HEK293 (cell line): ENCODE results near the gene NAT14.

Source experiments
- CTCF ChIA-PET: fragments of 350-600 bp; formaldehyde crosslinking; extraction: SDS; loops from one replicate; lab custom pipeline; 2021; ENCODE audit warnings: antibody characterized with exemption; lab: Yijun Ruan, JAX
- POLR2A ChIA-PET: fragments of 300-600 bp; formaldehyde crosslinking; extraction: SDS; loops from one replicate; lab custom pipeline; 2020; ENCODE audit warnings: antibody characterized with exemption, inconsistent platforms; lab: Yijun Ruan, JAX
- H3K27ac ChIP-seq: fragments of 200-500 bp; sonication (Bioruptor generic); 2 replicates; pipeline ENCODE4 v1.5.1; 2014; ENCODE audit warnings: low read depth, low read length, control low read depth, inconsistent platforms; ENCODE audit errors: extremely low read depth
- H3K36me3 ChIP-seq, 2 experiments: fragments of 200-500 bp in 1 of 2; sonication (Bioruptor generic) in 1 of 2; 1 replicate in 1 of 2; 2 replicates in 1 of 2; pipeline ENCODE4 v1.5.1; 2014 to 2017; ENCODE audit warnings: inconsistent platforms in 2 of 2, low read length in 2 of 2; ENCODE audit not compliant: control insufficient read depth in 2 of 2, insufficient read depth in 1 of 2
- H3K4me1 ChIP-seq: fragments of 200-500 bp; sonication (Bioruptor generic); 2 replicates; pipeline ENCODE4 v1.5.1; 2014; ENCODE audit warnings: mild to moderate bottlenecking, low read length, inconsistent platforms; ENCODE audit not compliant: control insufficient read depth, insufficient read depth
- H3K4me3 ChIP-seq: 2 replicates; pipeline ENCODE4 v1.5.1; 2011; ENCODE audit warnings: low read depth, mild to moderate bottlenecking, control low read depth, low read length, moderate library complexity
- H3K9me3 ChIP-seq: fragments of 200-500 bp; sonication (Bioruptor generic); 2 replicates; pipeline ENCODE4 v1.5.1; 2014; ENCODE audit warnings: low read depth, low read length, inconsistent platforms; ENCODE audit not compliant: control insufficient read depth, insufficient read depth
- HOXD13 ChIP-seq: sonication (generic); formaldehyde crosslinking; IDR thresholded peaks from 2 replicates; pipeline ENCODE4 v1.8.0; 2022; ENCODE audit warnings: missing genetic modification reagents, borderline replicate concordance
- MYNN ChIP-seq: fragments of 450-650 bp; formaldehyde crosslinking; IDR thresholded peaks from 2 replicates; pipeline ENCODE4 v1.5.1; 2016; ENCODE audit warnings: missing biosample characterization, missing genetic modification characterization, borderline replicate concordance
- OVOL3 ChIP-seq: fragments of 450-650 bp; formaldehyde crosslinking; IDR thresholded peaks from 2 replicates; pipeline ENCODE4 v1.5.1; 2016; ENCODE audit warnings: missing biosample characterization, missing genetic modification characterization
- PRDM1 ChIP-seq: fragments of 450-650 bp; formaldehyde crosslinking; IDR thresholded peaks from 2 replicates; pipeline ENCODE4; 2016; ENCODE audit warnings: missing biosample characterization, missing genetic modification characterization
- SALL2 ChIP-seq: fragments of 450-650 bp; formaldehyde crosslinking; IDR thresholded peaks from 2 replicates; pipeline ENCODE4 v1.5.0; 2017; ENCODE audit warnings: missing biosample characterization, mild to moderate bottlenecking, missing genetic modification characterization, borderline replicate concordance
- TCF7L2 ChIP-seq: IDR thresholded peaks from 2 replicates; pipeline ENCODE4 v1.6.1; 2011; ENCODE audit warnings: low read depth, mild to moderate bottlenecking, inconsistent platforms, low read length, moderate library complexity, borderline replicate concordance
- ZBTB1 ChIP-seq: fragments of 450-650 bp; formaldehyde crosslinking; IDR thresholded peaks from 2 replicates; pipeline ENCODE4 v1.5.1; 2016; ENCODE audit warnings: missing biosample characterization, missing genetic modification characterization
- ZEB2 ChIP-seq: fragments of 450-650 bp; formaldehyde crosslinking; IDR thresholded peaks from 2 replicates; pipeline ENCODE4 v1.5.1; 2016; ENCODE audit warnings: missing biosample characterization, missing genetic modification characterization
- ZFHX2 ChIP-seq: fragments of 450-650 bp; formaldehyde crosslinking; conservative IDR thresholded peaks from 2 replicates; pipeline ENCODE4 v1.5.1; 2016; ENCODE audit warnings: missing biosample characterization, missing genetic modification characterization
- ZFP69B ChIP-seq: fragments of 450-650 bp; formaldehyde crosslinking; IDR thresholded peaks from 2 replicates; pipeline ENCODE4 v1.5.1; 2016; ENCODE audit warnings: missing biosample characterization, missing genetic modification characterization
- ZIC2 ChIP-seq: fragments of 450-650 bp; formaldehyde crosslinking; IDR thresholded peaks from 2 replicates; pipeline ENCODE4 v1.5.1; 2016; ENCODE audit warnings: missing biosample characterization, missing genetic modification characterization
- ZNF16 ChIP-seq: fragments of 450-650 bp; formaldehyde crosslinking; IDR thresholded peaks from 2 replicates; pipeline ENCODE4 v1.5.1; 2016; ENCODE audit warnings: low read depth, missing biosample characterization, missing genetic modification characterization
- ZNF2 ChIP-seq: fragments of 450-650 bp; formaldehyde crosslinking; IDR thresholded peaks from 2 replicates; pipeline ENCODE4 v1.5.1; 2016; ENCODE audit warnings: missing biosample characterization, missing genetic modification characterization
- ZNF311 ChIP-seq: fragments of 450-650 bp; formaldehyde crosslinking; IDR thresholded peaks from 2 replicates; pipeline ENCODE4 v1.5.1; 2017; ENCODE audit warnings: missing biosample characterization, missing genetic modification characterization, borderline replicate concordance
- ZNF37A ChIP-seq: fragments of 450-650 bp; IDR thresholded peaks from 2 replicates; pipeline ENCODE4 v1.5.1; 2018; ENCODE audit warnings: missing biosample characterization, missing genetic modification characterization
- ZNF555 ChIP-seq: fragments of 450-650 bp; formaldehyde crosslinking; conservative IDR thresholded peaks from 2 replicates; pipeline ENCODE4 v1.5.1; 2017; ENCODE audit warnings: missing biosample characterization, mild to moderate bottlenecking, missing genetic modification characterization, inconsistent platforms
- ZNF664 ChIP-seq: fragments of 450-650 bp; formaldehyde crosslinking; IDR thresholded peaks from 2 replicates; pipeline ENCODE4 v1.5.1; 2016; ENCODE audit warnings: missing biosample characterization, missing genetic modification characterization
- ZNF747 ChIP-seq: fragments of 450-650 bp; formaldehyde crosslinking; IDR thresholded peaks from 2 replicates; pipeline ENCODE4 v1.5.1; 2016; ENCODE audit warnings: missing biosample characterization, missing genetic modification characterization
- ZNF777 ChIP-seq: fragments of 450-650 bp; formaldehyde crosslinking; IDR thresholded peaks from 2 replicates; pipeline ENCODE4 v1.5.1; 2017; ENCODE audit warnings: missing biosample characterization, missing genetic modification characterization, borderline replicate concordance
- ZNF792 ChIP-seq: fragments of 450-650 bp; formaldehyde crosslinking; IDR thresholded peaks from 2 replicates; pipeline ENCODE4 v1.5.1; 2016; ENCODE audit warnings: missing biosample characterization, missing genetic modification characterization
- ZNF830 ChIP-seq: fragments of 450-650 bp; IDR thresholded peaks from 2 replicates; pipeline ENCODE4 v1.5.0; 2018; ENCODE audit warnings: missing biosample characterization, missing genetic modification characterization, low read depth, mild to moderate bottlenecking, moderate library complexity
- ZSCAN30 ChIP-seq: fragments of 450-650 bp; IDR thresholded peaks from 2 replicates; pipeline ENCODE4 v1.5.1; 2018; ENCODE audit warnings: missing biosample characterization, mild to moderate bottlenecking, missing genetic modification characterization, moderate library complexity
- TF ChIP-seq, protein P1 (sequence below): fragments of 450-650 bp; formaldehyde crosslinking; IDR thresholded peaks from 2 replicates; pipeline ENCODE4 v1.5.1; 2017; ENCODE audit warnings: missing biosample characterization, missing genetic modification characterization
- TF ChIP-seq, protein P2 (sequence below): fragments of 450-650 bp; formaldehyde crosslinking; IDR thresholded peaks from 2 replicates; pipeline ENCODE4 v1.5.1; 2016; ENCODE audit warnings: missing biosample characterization, missing genetic modification characterization
- TF ChIP-seq, protein P3 (sequence below): fragments of 450-650 bp; formaldehyde crosslinking; IDR thresholded peaks from 2 replicates; pipeline ENCODE4 v1.5.1; 2016; ENCODE audit warnings: missing biosample characterization, missing genetic modification characterization
- TF ChIP-seq, protein P4 (sequence below): fragments of 450-650 bp; formaldehyde crosslinking; IDR thresholded peaks from 2 replicates; pipeline ENCODE4 v1.5.1; 2016; ENCODE audit warnings: missing biosample characterization, missing genetic modification characterization
- TF ChIP-seq, protein P5 (sequence below): sonication (generic); formaldehyde crosslinking; IDR thresholded peaks from 2 replicates; pipeline ENCODE4 v1.8.1; 2022; ENCODE audit warnings: mild to moderate bottlenecking, moderate library complexity, missing genetic modification reagents
- TF ChIP-seq, protein P6 (sequence below): fragments of 450-650 bp; formaldehyde crosslinking; IDR thresholded peaks from 2 replicates; pipeline ENCODE4 v1.5.1; 2017; ENCODE audit warnings: missing biosample characterization, missing genetic modification characterization

Gene NAT14

DNA sequence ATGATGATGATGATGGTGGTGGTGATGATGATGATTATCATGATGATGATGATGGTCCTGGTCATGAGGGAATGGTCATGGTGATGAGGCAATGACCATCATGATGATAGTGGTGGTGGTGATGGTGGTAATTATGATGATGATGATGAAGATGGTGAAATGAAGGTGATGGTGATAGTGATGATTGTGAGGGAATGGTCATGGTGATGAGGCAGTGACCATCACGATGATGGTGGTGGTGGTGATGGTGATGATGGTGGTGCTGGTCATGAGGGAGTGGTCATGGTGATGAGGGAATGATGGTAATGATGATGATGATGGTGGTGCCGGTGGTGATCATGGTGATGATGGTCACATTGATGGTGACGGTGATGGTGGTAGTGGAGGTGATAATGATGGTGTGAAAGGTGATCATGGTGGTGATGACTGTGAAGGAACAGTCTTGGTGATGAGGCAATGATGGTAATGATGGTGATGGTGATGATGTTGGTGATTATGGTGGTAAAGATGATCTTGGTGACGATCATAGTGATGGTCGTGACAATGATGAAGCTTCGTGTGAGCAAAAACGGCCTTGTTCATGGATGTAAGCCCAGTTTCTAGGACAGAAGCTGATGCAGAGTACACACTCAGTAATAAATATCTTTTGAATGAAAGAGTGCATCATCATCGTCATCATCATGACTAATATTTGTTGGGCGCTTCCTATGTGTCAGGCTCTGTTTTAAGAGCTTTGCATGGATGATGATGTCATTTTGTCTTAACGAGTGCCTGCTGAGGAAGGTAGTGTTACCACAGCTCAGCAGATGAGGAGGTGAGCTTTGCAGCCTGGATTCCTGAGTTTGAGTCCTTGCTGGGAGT, 34.7 kb downstream of the NAT14 start:
- Histone ChIP-seq H3K9me3 (no peaks in the 10 kb centered on the region), H3K4me1 (no peaks in the 10 kb centered on the region), H3K4me3 (no peak overlapping the region), H3K27ac (no peak overlapping the region), H3K36me3 (no peaks in the 10 kb centered on the region)
- ChIA-PET CTCF (interaction anchor here (0.6 to 1.3 kb wide), 6 partner anchors 16 to 113 kb away, joined by 3 to 17 read pairs (median 4); partner anchors contain the start of genes SBK2, ZNF784 and ZNF865), POLR2A (interaction anchor here (0.5 kb wide), 2 partner anchors 13 to 80 kb away, joined by 3 to 4 read pairs; partner anchors contain the start of gene FIZ1)
- peak; percentile 86; the same call in 1 of the 2 replicates for TF ChIP-seq ZNF792 (tag by site-specific recombination)
- TF ChIP-seq ZNF311 (tag by site-specific recombination): 0 out of 2 replicates have a peak, but pooled peaks have one; percentile 86
- TF ChIP-seq ZFHX2 (tag by site-specific recombination): no peak
- TF ChIP-seq, protein P1, sequence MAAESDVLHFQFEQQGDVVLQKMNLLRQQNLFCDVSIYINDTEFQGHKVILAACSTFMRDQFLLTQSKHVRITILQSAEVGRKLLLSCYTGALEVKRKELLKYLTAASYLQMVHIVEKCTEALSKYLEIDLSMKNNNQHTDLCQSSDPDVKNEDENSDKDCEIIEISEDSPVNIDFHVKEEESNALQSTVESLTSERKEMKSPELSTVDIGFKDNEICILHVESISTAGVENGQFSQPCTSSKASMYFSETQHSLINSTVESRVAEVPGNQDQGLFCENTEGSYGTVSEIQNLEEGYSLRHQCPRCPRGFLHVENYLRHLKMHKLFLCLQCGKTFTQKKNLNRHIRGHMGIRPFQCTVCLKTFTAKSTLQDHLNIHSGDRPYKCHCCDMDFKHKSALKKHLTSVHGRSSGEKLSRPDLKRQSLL (tag by site-specific recombination): no peak
- no peak for TF ChIP-seq ZNF37A (tag by site-specific recombination)
- TF ChIP-seq ZFP69B (tag by site-specific recombination): peak; percentile 51
- TF ChIP-seq ZNF555: no peak
- no peak for TF ChIP-seq MYNN (tag by site-specific recombination)
- TF ChIP-seq ZNF664 (tag by site-specific recombination): peak; percentile 6
- TF ChIP-seq, protein P2, sequence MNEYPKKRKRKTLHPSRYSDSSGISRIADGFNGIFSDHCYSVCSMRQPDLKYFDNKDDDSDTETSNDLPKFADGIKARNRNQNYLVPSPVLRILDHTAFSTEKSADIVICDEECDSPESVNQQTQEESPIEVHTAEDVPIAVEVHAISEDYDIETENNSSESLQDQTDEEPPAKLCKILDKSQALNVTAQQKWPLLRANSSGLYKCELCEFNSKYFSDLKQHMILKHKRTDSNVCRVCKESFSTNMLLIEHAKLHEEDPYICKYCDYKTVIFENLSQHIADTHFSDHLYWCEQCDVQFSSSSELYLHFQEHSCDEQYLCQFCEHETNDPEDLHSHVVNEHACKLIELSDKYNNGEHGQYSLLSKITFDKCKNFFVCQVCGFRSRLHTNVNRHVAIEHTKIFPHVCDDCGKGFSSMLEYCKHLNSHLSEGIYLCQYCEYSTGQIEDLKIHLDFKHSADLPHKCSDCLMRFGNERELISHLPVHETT (tag by site-specific recombination): peak; percentile 79; the same call in 1 of the 2 replicates
- TF ChIP-seq, protein P3, sequence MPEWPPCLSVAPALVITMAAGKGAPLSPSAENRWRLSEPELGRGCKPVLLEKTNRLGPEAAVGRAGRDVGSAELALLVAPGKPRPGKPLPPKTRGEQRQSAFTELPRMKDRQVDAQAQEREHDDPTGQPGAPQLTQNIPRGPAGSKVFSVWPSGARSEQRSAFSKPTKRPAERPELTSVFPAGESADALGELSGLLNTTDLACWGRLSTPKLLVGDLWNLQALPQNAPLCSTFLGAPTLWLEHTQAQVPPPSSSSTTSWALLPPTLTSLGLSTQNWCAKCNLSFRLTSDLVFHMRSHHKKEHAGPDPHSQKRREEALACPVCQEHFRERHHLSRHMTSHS (tag by site-specific recombination): no peak
- peak; percentile 35 for TF ChIP-seq ZNF777 (tag by site-specific recombination)
- peak; percentile 41 for TF ChIP-seq PRDM1 (tag by site-specific recombination)
- no peak for TF ChIP-seq ZNF16 (tag by site-specific recombination)
- peak; percentile 89 for TF ChIP-seq SALL2 (tag by site-specific recombination)
- no peak for TF ChIP-seq ZSCAN30 (tag by site-specific recombination)
- no peak for TF ChIP-seq ZNF830 (tag by site-specific recombination)
- TF ChIP-seq, protein P4, sequence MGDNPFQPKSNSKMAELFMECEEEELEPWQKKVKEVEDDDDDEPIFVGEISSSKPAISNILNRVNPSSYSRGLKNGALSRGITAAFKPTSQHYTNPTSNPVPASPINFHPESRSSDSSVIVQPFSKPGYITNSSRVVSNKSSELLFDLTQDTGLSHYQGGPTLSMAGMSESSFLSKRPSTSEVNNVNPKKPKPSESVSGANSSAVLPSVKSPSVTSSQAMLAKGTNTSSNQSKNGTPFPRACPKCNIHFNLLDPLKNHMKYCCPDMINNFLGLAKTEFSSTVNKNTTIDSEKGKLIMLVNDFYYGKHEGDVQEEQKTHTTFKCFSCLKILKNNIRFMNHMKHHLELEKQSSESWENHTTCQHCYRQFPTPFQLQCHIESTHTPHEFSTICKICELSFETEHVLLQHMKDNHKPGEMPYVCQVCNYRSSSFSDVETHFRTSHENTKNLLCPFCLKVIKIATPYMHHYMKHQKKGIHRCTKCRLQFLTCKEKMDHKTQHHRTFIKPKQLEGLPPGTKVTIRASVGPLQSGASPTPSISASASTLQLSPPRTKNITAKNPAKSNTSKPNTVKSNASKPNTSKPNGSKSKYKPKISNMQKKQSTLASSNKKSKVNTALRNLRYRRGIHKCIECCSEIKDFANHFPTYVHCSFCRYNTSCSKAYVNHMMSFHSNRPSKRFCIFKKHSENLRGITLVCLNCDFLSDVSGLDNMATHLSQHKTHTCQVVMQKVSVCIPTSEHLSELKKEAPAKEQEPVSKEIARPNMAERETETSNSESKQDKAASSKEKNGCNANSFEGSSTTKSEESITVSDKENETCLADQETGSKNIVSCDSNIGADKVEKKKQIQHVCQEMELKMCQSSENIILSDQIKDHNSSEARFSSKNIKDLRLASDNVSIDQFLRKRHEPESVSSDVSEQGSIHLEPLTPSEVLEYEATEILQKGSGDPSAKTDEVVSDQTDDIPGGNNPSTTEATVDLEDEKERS (tag by site-specific recombination): peak; percentile 76; the same call in 1 of the 2 replicates
- no peak for TF ChIP-seq OVOL3 (tag by site-specific recombination)
- TF ChIP-seq TCF7L2: no peak
- TF ChIP-seq ZNF2: no peak
- TF ChIP-seq ZBTB1 (tag by site-specific recombination): no peak; the same call in 1 of the 2 replicates
- TF ChIP-seq, protein P5, sequence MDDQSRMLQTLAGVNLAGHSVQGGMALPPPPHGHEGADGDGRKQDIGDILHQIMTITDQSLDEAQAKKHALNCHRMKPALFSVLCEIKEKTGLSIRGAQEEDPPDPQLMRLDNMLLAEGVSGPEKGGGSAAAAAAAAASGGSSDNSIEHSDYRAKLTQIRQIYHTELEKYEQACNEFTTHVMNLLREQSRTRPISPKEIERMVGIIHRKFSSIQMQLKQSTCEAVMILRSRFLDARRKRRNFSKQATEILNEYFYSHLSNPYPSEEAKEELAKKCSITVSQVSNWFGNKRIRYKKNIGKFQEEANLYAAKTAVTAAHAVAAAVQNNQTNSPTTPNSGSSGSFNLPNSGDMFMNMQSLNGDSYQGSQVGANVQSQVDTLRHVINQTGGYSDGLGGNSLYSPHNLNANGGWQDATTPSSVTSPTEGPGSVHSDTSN (CRISPR knock-in tag): no peak
- peak; percentile 37; the same call in 1 of the 2 replicates for TF ChIP-seq HOXD13 (CRISPR knock-in tag)
- peak; percentile 73 for TF ChIP-seq ZEB2 (tag by site-specific recombination)
- TF ChIP-seq ZNF747 (tag by site-specific recombination): peak; percentile 81; the same call in 1 of the 2 replicates
- TF ChIP-seq, protein P6, sequence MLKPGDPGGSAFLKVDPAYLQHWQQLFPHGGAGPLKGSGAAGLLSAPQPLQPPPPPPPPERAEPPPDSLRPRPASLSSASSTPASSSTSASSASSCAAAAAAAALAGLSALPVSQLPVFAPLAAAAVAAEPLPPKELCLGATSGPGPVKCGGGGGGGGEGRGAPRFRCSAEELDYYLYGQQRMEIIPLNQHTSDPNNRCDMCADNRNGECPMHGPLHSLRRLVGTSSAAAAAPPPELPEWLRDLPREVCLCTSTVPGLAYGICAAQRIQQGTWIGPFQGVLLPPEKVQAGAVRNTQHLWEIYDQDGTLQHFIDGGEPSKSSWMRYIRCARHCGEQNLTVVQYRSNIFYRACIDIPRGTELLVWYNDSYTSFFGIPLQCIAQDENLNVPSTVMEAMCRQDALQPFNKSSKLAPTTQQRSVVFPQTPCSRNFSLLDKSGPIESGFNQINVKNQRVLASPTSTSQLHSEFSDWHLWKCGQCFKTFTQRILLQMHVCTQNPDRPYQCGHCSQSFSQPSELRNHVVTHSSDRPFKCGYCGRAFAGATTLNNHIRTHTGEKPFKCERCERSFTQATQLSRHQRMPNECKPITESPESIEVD (tag by site-specific recombination): no peak
- no peak for TF ChIP-seq ZIC2 (tag by site-specific recombination)
